ENCODE results near the gene ACOXL. TPM values are rescaled to one million over a fixed set of nuclear protein-coding genes. Genes with fewer than 3 reads are reported as not detected.

ACOXL gene
- total and polyA plus RNA-seq, 9 donors: 0.17 to 0.31 (median 0.23) TPM; not detected in 4

GRCh38 chr2:110872521-110872920, 140.1 kb downstream of the ACOXL start:
- no peaks in the 10 kb centered on the region for H3K9me3 ChIP-seq
- WGBS, 3 donors: 86 to 96% (median 92%) methylated on average over 4 of the region's 4 CpGs
- no peak for DNase-seq
- H3K27ac ChIP-seq: no peak overlapping the region
- no peaks in the 10 kb centered on the region for H3K27me3 ChIP-seq
- intact Hi-C loops (cut with DNase I): no loop called here
- TF ChIP-seq EP300 (IDR thresholded peaks at IDR 0.05) (no peak), CTCF (IDR thresholded peaks at IDR 0.05) (no peak), POLR2A (IDR thresholded peaks at IDR 0.05) (no peak)
- H3K4me1 ChIP-seq (ENCODE audit: insufficient read depth): no peaks in the 10 kb centered on the region
- no peaks in the 10 kb centered on the region for H3K36me3 ChIP-seq
- H3K4me3 ChIP-seq: no peak overlapping the region

GRCh38 chr2:110873056-110873502, 140.7 kb downstream of the ACOXL start:
- TF ChIP-seq POLR2A (IDR thresholded peaks at IDR 0.05) (no peak), CTCF (IDR thresholded peaks at IDR 0.05) (no peak), EP300 (IDR thresholded peaks at IDR 0.05) (no peak)
- no peaks in the 10 kb centered on the region for H3K27me3 ChIP-seq
- H3K36me3 ChIP-seq: no peaks in the 10 kb centered on the region
- H3K4me3 ChIP-seq: no peak overlapping the region
- H3K4me1 ChIP-seq (ENCODE audit: insufficient read depth): no peaks in the 10 kb centered on the region
- no peak overlapping the region for H3K27ac ChIP-seq
- no peak for DNase-seq
- H3K9me3 ChIP-seq: no peaks in the 10 kb centered on the region
- intact Hi-C loops (cut with DNase I): no loop called here
- WGBS, 3 donors: 89 to 92% (median 91%) methylated on average over 7 to 9 of the region's 9 CpGs

GRCh38 chr2:110873597-110874452, 141.5 kb downstream of the ACOXL start:
- DNase-seq: no peak
- WGBS, 3 donors: 85 to 91% (median 89%) methylated on average over 16 to 17 of the region's 17 CpGs
- Histone ChIP-seq H3K27ac (no peak overlapping the region), H3K36me3 (no peaks in the 10 kb centered on the region), H3K4me1 (ENCODE audit: insufficient read depth) (no peaks in the 10 kb centered on the region), H3K27me3 (no peaks in the 10 kb centered on the region), H3K9me3 (no peaks in the 10 kb centered on the region), H3K4me3 (no peak overlapping the region)
- intact Hi-C loops (cut with DNase I): no loop called here
- TF ChIP-seq EP300 (IDR thresholded peaks at IDR 0.05) (no peak), CTCF (IDR thresholded peaks at IDR 0.05) (no peak), POLR2A (IDR thresholded peaks at IDR 0.05) (no peak)

- TF ChIP-seq CTCF (IDR thresholded peaks at IDR 0.05): no peak
- TF ChIP-seq EP300 (IDR thresholded peaks at IDR 0.05): no peak
- no peak for TF ChIP-seq POLR2A (IDR thresholded peaks at IDR 0.05)
- intact Hi-C loops (cut with DNase I): no loop called here
- no peak for DNase-seq
Measured at GRCh38 chr2:110874453-110875383, 142.3 kb downstream of the ACOXL start.

More at GRCh38 chr2:110874453-110875383, 142.3 kb downstream of the ACOXL start:
- Histone ChIP-seq H3K27me3 (no peaks in the 10 kb centered on the region), H3K4me1 (ENCODE audit: insufficient read depth) (no peaks in the 10 kb centered on the region), H3K27ac (no peak overlapping the region), H3K4me3 (no peak overlapping the region), H3K9me3 (no peaks in the 10 kb centered on the region), H3K36me3 (no peaks in the 10 kb centered on the region)
- 75 to 81% (median 80%) methylated on average over 24 of the region's 24 CpGs for WGBS, 3 donors

Measured in ovary (tissue), 9 donors.